Epithelial cell of proximal tubule (primary cell): ENCODE data around the gene OSBPL6. TPM values are rescaled to one million over a fixed set of nuclear protein-coding genes. Genes with fewer than 3 reads are reported as not detected.

Source experiments
- DNase-seq: peaks from one replicate; pipeline ENCODE4 v3.0.0-alpha.2; 2011; ENCODE audit warnings: low read depth
- H3K4me3 ChIP-seq: 2 replicates; pipeline ENCODE4 v1.5.1; 2011; ENCODE audit warnings: low read depth, mild to moderate bottlenecking, low read length
- CTCF ChIP-seq: conservative IDR thresholded peaks from 2 replicates; pipeline ENCODE4 v1.5.1; 2012; ENCODE audit warnings: low read depth, mild to moderate bottlenecking, low read length
- total RNA-seq: library from RNA; depleted of rRNA; stranded (reverse); fragments of >200 nt; gene quantifications from 2 replicates; pipeline ENCODE4 v1.2.3, GENCODE V29; 2015

Gene OSBPL6
- total RNA-seq, 1 donor from 2014 or later: 2.9 TPM

GRCh38 chr2:178208336-178208735, 14.0 kb downstream of the OSBPL6 start:
- TF ChIP-seq CTCF: no peak
- H3K4me3 ChIP-seq: no peak overlapping the region
- DNase-seq: no peak

GRCh38 chr2:178208817-178209216, 14.5 kb downstream of the OSBPL6 start:
- no peak overlapping the region for H3K4me3 ChIP-seq
- no peak for DNase-seq
- peak; percentile 61 for TF ChIP-seq CTCF

- DNase-seq: no peak
- H3K4me3 ChIP-seq: no peak overlapping the region
- no peak for TF ChIP-seq CTCF
These were observed 17.1 kb downstream of the OSBPL6 start for GRCh38 chr2:178211460-178211859.

GRCh38 chr2:178211943-178212342, 17.6 kb downstream of the OSBPL6 start:
- DNase-seq: no peak
- TF ChIP-seq CTCF: no peak
- H3K4me3 ChIP-seq: no peak overlapping the region

GRCh38 chr2:178213991-178214390, 19.7 kb downstream of the OSBPL6 start:
- no peak for DNase-seq

GRCh38 chr2:178219247-178219646, 24.9 kb downstream of the OSBPL6 start:
- TF ChIP-seq CTCF: no peak
- H3K4me3 ChIP-seq: no peak overlapping the region
- no peak for DNase-seq

More at GRCh38 chr2:178213991-178214390, 19.7 kb downstream of the OSBPL6 start:
- no peak overlapping the region for H3K4me3 ChIP-seq
- no peak for TF ChIP-seq CTCF

- DNase-seq: no peak
- no peak for TF ChIP-seq CTCF
These were observed 26.5 kb downstream of the OSBPL6 start for GRCh38 chr2:178220814-178221213.

More at GRCh38 chr2:178220814-178221213, 26.5 kb downstream of the OSBPL6 start:
- H3K4me3 ChIP-seq: no peak overlapping the region
